Stimulated activated CD8-positive, alpha-beta memory T cell treated with anti-CD3 and anti-CD28 coated beads, Interleukin-7, amount 100 ng/mL, for 1 hour (primary cell): Measurements from ENCODE around the gene TSEN2.

Experiments
- DNase-seq, 2 donors: peaks; one replicate each; pipeline ENCODE4 v3.0.0-alpha.2; 2020; ENCODE audit warnings: low read depth in 2 of 2

Gene TSEN2

DNA sequence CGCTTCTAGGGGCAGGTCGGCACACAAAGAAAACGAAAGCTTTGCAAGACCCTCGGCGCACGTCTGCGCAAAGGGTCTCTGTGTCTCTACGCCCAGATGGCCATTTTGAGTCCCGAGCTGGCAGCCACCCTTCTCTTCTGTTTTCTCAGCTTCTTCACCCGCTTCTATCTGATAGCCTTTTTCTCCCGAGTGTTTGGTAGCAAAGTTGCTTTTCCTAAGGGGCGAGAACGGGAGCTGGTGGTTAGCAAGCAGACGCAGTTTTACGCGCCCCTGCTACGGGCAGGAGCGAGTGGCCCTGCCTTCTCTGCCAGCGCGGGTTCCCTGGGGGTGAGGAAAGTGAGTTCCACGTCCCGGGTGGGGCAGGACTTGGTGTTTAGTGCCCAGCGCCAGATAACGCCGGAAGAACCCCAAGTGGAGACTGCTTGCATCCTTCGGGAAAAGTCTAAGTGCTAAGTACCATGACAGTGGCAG, 69.7 kb downstream of the TSEN2 start:
- no peak for DNase-seq

GRCh38 chr3:12556314-12556689, 72.0 kb downstream of the TSEN2 start:
- no peak for DNase-seq

DNA sequence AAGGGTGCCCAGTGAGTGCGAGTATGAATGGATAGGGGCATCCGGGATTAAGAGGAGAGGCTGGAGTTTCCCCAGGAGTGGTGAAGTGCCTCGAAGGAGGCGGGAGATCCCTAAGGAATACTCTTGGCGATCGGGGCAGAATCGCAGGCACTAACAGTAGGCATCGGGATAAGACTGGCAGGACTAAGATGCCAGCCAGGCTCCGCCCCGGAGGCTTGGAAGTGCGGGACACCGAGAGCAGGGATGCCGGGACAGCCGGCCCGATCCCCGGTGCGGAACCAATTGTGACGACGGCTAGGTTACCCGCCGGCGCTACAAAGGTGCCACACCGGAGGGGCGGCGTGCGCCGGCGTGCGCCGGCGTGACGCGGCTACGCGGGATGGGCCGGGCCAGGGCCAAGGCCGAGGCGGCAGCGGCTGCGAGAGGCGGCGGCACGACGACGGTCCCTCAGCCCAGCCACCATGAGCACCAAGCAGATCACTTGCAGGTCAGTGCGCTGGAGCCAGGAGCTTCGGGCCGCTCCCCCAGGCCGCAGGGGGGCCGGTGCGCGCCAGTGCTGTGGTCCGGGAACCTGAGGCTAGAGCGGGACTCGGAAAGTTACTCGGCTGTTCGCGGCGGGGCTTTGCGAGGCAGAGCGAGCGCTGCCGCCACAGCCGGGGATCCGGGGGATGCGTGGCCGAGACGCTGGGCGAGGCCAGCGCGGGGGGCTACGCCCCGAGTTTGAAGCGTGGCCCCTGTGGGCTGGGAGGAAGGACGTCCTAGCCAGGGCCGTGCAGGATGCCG, 72.6 kb downstream of the TSEN2 start, which contains the start of gene MKRN2:
MKRN2 (plus strand) TSS at position 398 of the 783 bp plus-strand sequence; CDS start at position 462, 64 bp downstream.
- peak; percentile 74 to 77 for DNase-seq

- DNase-seq, result no peak
Measured at GRCh38 chr3:12557473-12558100, 73.3 kb downstream of the TSEN2 start.

- DNase-seq, result no peak
Measured at GRCh38 chr3:12558706-12559105, 74.4 kb downstream of the TSEN2 start.

DNA sequence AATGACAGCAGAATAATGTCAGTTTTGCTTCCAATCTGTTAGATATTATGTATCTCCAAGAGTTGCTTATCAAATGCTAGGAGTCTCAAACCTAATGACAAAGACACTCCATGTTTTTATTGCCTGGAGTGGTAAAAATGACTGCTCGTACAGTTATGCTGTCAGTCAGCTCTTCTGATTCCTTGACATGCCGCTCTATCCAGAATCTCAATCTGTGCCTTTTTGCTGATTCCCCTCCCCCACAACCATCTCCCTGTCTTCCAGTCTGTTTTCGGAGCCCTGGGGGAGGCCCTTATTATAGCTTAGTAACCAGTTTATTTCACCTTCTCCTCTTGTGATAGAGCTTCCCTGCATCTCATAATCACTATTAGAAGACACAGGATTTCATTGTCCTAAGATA, 75.2 kb downstream of the TSEN2 start:
- DNase-seq, result no peak

DNA sequence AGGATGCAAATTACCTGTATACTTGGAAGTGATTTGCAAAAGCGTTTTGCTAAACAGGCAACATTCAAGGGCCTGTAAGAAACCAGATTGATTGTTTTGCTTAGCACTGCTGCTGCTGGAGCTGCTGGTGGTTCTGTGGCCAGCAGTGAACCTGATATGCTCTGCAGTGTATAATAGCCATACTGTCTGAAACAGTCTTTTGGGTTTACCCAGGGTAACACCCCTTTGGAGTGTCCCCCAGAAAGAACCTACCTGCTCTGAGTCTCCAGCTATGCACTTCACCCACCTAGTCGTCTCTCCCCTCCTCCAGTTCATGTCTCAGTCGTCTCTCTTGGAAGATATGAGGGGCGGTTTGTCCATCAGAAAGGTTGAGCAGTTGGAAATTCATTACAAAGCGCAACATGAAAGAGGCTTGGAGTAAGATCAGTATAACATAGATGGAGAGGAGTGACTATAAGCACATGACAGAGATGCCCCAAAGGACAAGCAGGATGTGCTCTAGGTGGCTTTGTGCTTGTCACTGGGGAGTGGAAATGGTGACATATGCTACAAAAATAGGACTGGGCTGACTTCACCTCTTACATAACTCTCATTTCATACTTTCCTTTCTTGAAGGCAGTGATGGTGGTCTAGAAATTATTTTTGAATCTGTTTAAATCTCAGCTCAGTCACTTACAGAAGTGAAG, 76.4 kb downstream of the TSEN2 start:
- no peak for DNase-seq

- DNase-seq, result no peak
Measured at GRCh38 chr3:12561397-12561796, 77.1 kb downstream of the TSEN2 start.

GRCh38 chr3:12562451-12562850, 78.2 kb downstream of the TSEN2 start:
- no peak for DNase-seq

GRCh38 chr3:12566976-12567375, 82.7 kb downstream of the TSEN2 start:
- DNase-seq, result no peak

DNA sequence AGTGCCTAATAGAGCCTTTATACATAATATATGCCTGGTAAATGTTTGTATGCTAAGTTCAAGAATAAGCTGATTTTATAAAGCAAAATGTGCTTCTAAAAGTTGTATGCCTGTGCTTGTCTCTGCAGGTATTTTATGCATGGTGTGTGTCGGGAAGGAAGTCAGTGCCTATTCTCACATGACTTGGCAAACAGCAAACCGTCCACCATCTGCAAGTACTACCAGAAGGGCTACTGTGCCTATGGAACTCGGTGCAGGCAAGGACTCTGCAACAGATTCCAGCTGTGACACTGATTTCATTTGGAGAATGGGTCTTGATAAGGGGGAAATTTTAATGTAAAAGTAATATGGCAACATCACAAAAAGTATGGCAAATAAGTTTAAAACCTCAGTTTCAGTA, 84.5 kb downstream of the TSEN2 start:
- no peak for DNase-seq

GRCh38 chr3:12569836-12570235, 85.6 kb downstream of the TSEN2 start:
- DNase-seq, result no peak

- no peak for DNase-seq
Measured at GRCh38 chr3:12571986-12572385, 87.7 kb downstream of the TSEN2 start.

DNA sequence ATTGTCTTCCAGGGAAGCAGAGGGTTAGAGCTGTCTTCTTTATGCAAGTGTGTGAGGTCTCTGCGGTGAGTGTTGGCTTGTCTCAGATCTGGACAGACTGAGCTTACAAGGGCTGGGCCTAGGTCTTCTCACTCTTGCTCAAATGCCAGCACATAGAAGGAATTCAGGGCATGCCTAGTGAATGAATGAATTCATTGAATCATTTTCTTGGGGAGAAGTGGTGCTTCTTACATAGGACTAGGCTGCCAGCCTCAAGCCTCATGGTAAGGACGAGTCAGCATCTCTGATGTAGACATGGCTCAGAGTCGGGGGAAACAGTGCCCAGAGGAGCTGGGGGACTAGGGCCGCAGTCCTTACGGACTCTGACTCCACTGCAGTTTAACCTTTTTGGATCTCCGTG, 89.9 kb downstream of the TSEN2 start:
- no peak for DNase-seq

DNA sequence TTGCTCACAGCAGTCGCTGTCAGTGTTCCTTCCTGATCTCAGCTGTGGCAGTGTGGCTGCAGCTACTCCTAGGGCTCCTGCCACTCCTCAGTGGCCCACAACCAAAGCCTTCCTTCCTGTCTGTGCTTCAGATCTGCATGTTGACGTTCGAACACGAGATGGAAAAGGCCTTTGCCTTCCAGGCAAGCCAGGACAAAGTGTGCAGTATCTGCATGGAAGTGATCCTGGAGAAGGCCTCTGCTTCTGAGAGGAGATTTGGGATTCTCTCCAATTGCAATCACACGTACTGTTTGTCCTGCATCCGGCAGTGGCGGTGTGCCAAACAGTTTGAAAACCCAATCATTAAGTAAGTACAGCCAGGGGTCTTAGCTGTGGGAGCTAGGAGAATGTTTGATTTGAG, 90.4 kb downstream of the TSEN2 start:
- DNase-seq, result no peak

DNA sequence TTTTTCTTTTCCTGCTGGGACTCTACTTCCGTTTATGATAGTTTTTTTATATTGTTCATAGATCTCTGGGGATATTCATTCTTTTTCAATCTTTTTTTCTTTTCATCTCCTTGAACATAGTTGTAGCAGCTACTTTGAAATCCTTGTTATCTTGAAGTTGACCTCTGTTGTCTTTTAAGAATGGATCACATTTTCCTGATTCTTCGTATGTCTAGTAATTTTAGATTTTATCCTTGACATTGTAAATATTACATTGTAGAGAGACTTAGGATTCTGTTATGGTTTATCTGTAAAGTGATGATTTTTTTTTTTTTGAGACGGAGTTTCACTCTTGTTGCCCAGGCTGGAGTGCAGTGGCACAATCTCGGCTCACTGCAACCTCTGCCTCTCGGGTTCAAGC, 93.1 kb downstream of the TSEN2 start:
- no peak for DNase-seq

DNA sequence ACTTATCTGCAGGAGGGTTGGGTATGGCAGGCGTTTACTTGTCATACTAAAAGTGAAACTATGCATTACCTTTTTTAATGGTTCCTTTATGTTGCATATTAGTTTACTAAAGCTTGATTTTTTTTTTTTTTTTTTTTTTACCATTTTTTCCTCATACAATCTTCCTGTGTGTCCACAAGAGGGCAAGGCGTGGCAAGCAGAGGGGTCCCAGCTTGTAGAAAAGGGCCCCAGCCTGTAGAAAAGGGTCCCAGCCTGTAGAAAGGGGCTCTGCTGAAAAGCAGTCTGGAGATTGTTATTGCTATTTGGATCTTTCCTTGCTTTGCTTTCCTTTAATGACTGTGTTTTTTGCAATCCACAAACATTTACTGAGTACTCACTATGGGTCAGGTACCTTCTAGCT, 94.5 kb downstream of the TSEN2 start:
- no peak for DNase-seq

DNA sequence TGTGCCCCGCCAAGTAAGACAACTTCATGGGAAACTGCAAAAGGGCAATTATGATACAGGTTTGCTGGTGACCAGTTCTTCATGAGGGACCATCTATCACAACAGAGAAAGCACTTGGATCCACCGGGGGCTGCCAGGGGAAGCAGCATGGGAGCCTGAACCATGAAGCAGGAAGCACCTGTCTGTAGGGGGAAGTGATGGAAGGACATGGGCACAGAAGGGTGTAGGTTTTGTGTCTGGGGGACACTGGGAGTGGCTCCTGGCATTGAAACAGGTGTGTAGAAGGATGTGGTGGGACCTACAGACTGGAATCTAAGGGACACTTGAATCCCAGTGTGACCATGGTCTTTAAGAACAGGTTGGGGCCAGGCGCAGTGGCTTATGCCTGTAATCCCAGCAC, 95.2 kb downstream of the TSEN2 start:
- DNase-seq, result no peak

DNA sequence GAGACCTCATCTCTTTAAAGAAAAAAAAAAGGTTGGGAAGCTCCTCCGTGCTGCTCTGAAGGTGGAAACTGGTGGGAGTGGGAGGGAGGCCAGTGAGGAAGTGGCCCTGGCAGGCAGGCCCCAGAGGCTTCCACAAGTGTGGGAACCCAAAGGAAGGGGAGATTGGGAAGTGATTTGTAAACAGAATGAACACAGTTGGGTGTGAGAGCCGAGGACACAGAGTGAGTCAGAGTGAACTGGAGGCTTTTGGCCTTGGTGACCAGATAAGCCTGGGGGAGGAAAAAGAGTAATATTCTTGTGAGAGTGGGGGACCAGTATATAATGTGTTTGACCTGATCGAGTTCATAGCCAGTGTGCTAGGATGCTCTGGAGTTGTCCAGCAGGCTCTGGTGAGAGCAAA, 95.6 kb downstream of the TSEN2 start:
- no peak for DNase-seq

DNA sequence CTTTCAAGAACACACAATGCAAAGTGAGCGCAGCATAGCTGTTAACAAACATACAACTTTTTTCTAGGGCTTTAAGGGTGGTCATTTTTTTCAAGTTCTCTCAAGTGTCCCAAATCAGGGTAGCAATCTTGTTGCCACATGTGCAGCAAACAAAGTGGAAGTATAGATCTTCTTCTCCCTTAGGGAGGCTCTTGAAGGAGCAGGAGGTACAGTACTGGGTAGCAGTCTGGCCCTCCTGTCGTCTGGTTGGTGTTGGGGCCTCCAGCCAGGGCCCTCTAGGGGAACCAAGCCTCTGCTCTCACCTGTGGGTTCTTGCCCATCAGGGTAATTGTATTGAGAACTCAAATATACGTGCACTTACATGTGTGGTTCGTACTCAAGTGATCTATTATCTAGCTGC, 98.5 kb downstream of the TSEN2 start:
- no peak for DNase-seq
